Nephron (organoid): Measurements from ENCODE around the gene IPO4.

ENCODE experiments used
- H3K27ac Mint-ChIP-seq, 3 experiments: 2 replicates each; pipeline ENCODE4 v1.8.0; 2020; ENCODE audit warnings: mixed read lengths in 3 of 3, mild to moderate bottlenecking in 2 of 3, moderate library complexity in 1 of 3
- H3K27me3 Mint-ChIP-seq: 2 replicates; pipeline ENCODE4 v1.8.0; 2021; ENCODE audit warnings: low read depth, mild to moderate bottlenecking, moderate library complexity, mixed read lengths
- H3K36me3 Mint-ChIP-seq: 2 replicates; pipeline ENCODE4 v1.8.0; 2020; ENCODE audit warnings: low read depth, mixed read lengths
- H3K4me1 Mint-ChIP-seq: 2 replicates; pipeline ENCODE4 v1.8.0; 2020; ENCODE audit warnings: mixed read lengths
- H3K4me3 Mint-ChIP-seq, 3 experiments: 2 replicates each; pipeline ENCODE4 v1.8.0; 2020; ENCODE audit warnings: mild to moderate bottlenecking in 3 of 3, mixed read lengths in 3 of 3, moderate library complexity in 2 of 3
- H3K9me3 Mint-ChIP-seq: 2 replicates; pipeline ENCODE4 v1.8.0; 2020; ENCODE audit warnings: mixed read lengths
- CTCF ChIP-seq, 3 experiments: fragments of 200-600 bp; sonication (generic); IDR thresholded peaks; one replicate each; pipeline ENCODE4 v1.5.0; 2021; ENCODE audit warnings: antibody characterized with exemption in 3 of 3; ENCODE audit not compliant: unreplicated experiment in 3 of 3

Gene IPO4

DNA sequence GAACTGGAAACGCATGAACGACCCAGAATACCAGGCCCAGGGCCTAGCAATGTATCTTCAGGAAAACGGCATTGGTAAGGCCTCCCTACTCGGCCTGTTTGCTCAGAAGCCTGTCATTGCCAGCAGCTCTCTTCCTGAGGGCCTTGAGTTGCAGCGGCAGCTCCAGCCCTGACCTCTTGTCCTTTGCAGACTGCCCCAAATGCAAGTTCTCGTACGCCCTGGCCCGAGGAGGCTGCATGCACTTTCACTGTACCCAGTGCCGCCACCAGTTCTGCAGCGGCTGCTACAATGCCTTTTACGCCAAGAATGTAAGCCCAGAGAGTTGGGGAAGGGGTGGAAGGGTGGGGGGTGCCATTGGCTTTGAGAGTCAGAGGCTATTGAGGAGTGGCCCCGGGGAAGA lies 31.3 kb downstream of the IPO4 start:
- Mint-ChIP-seq H3K9me3 (no peaks in the 10 kb centered on the region), H3K27ac (no peak overlapping the region), H3K27me3 (no peaks in the 10 kb centered on the region), H3K4me3 (no peak overlapping the region), H3K4me1 (peaks cover 15% of the 10 kb centered on the region), H3K36me3 (peaks cover 50% of the 10 kb centered on the region)
- TF ChIP-seq CTCF (IDR thresholded peaks at IDR 0.05; ENCODE audit: unreplicated experiment in 3 of 3), result no peak

GRCh38 chr14:24156840-24157239 lies 31.8 kb downstream of the IPO4 start:
- H3K4me3 Mint-ChIP-seq, result no peak overlapping the region
- peaks cover 10% of the 10 kb centered on the region for H3K4me1 Mint-ChIP-seq
- no peak for TF ChIP-seq CTCF (IDR thresholded peaks at IDR 0.05; ENCODE audit: unreplicated experiment in 3 of 3)
- H3K27me3 Mint-ChIP-seq, result no peaks in the 10 kb centered on the region
- H3K36me3 Mint-ChIP-seq, result peaks cover 51% of the 10 kb centered on the region
- no peaks in the 10 kb centered on the region for H3K9me3 Mint-ChIP-seq
- no peak overlapping the region for H3K27ac Mint-ChIP-seq

DNA sequence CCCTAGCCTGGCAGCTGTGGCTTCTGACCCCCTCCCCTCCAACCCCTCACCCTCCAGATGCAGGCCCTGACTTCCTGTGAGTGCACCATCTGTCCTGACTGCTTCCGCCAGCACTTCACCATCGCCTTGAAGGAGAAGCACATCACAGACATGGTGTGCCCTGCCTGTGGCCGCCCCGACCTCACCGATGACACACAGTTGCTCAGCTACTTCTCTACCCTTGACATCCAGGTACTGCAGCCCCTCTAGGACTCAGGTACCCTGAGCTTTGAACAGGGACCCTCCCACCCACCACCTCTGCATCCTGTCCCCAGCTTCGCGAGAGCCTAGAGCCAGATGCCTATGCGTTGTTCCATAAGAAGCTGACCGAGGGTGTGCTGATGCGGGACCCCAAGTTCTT lies 33.5 kb downstream of the IPO4 start:
- Mint-ChIP-seq H3K4me1 (no peaks in the 10 kb centered on the region), H3K4me3 (no peak overlapping the region), H3K9me3 (no peaks in the 10 kb centered on the region), H3K27ac (no peak overlapping the region), H3K36me3 (peaks cover 53% of the 10 kb centered on the region), H3K27me3 (no peaks in the 10 kb centered on the region)
- no peak for TF ChIP-seq CTCF (IDR thresholded peaks at IDR 0.05; ENCODE audit: unreplicated experiment in 3 of 3)

DNA sequence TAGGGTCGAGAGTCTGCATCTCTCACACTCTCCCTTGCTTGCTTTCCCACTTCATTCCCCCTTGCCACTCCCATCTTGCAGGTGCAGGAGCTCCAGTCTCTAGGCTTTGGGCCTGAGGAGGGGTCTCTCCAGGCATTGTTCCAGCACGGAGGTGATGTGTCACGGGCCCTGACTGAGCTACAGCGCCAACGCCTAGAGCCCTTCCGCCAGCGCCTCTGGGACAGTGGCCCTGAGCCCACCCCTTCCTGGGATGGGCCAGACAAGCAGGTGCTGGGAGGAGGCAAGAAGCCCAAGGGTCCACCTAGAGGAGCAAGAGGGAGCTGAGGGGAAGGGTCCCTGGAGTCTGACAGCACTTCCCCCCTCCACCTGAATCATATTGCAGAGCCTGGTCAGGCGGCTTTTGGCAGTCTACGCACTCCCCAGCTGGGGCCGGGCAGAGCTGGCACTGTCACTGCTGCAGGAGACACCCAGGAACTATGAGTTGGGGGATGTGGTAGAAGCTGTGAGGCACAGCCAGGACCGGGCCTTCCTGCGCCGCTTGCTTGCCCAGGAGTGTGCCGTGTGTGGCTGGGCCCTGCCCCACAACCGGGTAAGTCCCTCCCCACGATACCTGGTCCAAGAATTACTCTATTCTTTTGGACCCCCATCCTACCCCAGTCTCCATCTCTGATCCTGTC lies 37.1 kb downstream of the IPO4 start:
- Mint-ChIP-seq H3K27me3 (no peaks in the 10 kb centered on the region), H3K9me3 (no peaks in the 10 kb centered on the region), H3K27ac (no peak overlapping the region), H3K36me3 (peaks cover 40% of the 10 kb centered on the region), H3K4me1 (peaks cover 6% of the 10 kb centered on the region), H3K4me3 (peak overlapping the region; percentile 21 to 62 (median 52))
- no peak for TF ChIP-seq CTCF (IDR thresholded peaks at IDR 0.05; ENCODE audit: unreplicated experiment in 3 of 3)

DNA sequence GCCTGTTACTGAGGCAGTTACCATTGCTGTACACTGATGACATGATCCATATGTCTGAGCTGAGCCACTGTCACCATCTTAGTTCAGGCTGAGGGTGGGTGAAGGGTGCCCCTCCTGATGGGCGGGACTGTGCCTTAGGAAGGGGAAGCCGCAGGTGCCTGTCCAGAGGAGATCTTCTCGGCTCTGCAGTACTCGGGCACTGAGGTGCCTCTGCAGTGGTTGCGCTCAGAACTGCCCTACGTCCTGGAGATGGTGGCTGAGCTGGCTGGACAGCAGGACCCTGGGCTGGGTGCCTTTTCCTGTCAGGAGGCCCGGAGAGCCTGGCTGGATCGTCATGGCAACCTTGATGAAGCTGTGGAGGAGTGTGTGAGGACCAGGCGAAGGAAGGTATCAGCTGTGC lies 37.6 kb downstream of the IPO4 start:
- Mint-ChIP-seq H3K27ac (no peak overlapping the region), H3K4me3 (peak overlapping the region in 1 of 3 experiments; percentile 81), H3K36me3 (peaks cover 39% of the 10 kb centered on the region), H3K9me3 (no peaks in the 10 kb centered on the region), H3K27me3 (no peaks in the 10 kb centered on the region), H3K4me1 (peaks cover 10% of the 10 kb centered on the region)
- TF ChIP-seq CTCF (IDR thresholded peaks at IDR 0.05; ENCODE audit: unreplicated experiment in 3 of 3), result no peak

DNA sequence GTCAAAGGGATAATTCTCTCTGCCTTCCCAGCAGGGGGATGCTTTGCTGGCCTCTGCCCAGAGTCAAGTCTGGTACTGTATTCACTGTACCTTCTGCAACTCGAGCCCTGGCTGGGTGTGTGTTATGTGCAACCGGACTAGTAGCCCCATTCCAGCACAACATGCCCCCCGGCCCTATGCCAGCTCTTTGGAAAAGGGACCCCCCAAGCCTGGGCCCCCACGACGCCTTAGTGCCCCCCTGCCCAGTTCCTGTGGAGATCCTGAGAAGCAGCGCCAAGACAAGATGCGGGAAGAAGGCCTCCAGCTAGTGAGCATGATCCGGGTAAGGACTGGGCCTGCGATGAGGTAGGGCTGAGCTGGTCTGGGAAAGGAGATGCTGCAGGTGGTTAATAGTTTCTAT lies 38.0 kb downstream of the IPO4 start:
- no peak overlapping the region for H3K27ac Mint-ChIP-seq
- TF ChIP-seq CTCF (IDR thresholded peaks at IDR 0.05; ENCODE audit: unreplicated experiment in 3 of 3), result no peak
- peaks cover 35% of the 10 kb centered on the region for H3K36me3 Mint-ChIP-seq
- H3K9me3 Mint-ChIP-seq, result no peaks in the 10 kb centered on the region
- no peaks in the 10 kb centered on the region for H3K27me3 Mint-ChIP-seq
- H3K4me3 Mint-ChIP-seq, result peak overlapping the region; percentile 27 to 98 (median 81)
- peaks cover 15% of the 10 kb centered on the region for H3K4me1 Mint-ChIP-seq
